Osteoblast (primary cell): ENCODE data around the gene FLT1. TPM values are rescaled to one million over a fixed set of nuclear protein-coding genes. Genes with fewer than 3 reads are reported as not detected.

Source experiments
- DNase-seq: peaks from one replicate; pipeline ENCODE4 v3.0.0; 2011; ENCODE audit warnings: low spot score, mixed read lengths; ENCODE audit not compliant: insufficient read length; ENCODE audit errors: missing footprints
- H2AFZ ChIP-seq: 2 replicates; pipeline ENCODE4 v1.6.0; 2011; ENCODE audit warnings: mild to moderate bottlenecking, low read length
- H3K27ac ChIP-seq: 2 replicates; pipeline ENCODE4 v1.5.1; 2011; ENCODE audit warnings: mild to moderate bottlenecking, low read depth, low read length, moderate library complexity
- H3K27me3 ChIP-seq: 2 replicates; pipeline ENCODE4 v1.6.0; 2012; ENCODE audit warnings: mild to moderate bottlenecking, control low read depth, inconsistent platforms, low read length, moderate library complexity; ENCODE audit not compliant: insufficient read depth
- H3K36me3 ChIP-seq: 2 replicates; pipeline ENCODE4 v1.5.1; 2011; ENCODE audit warnings: mild to moderate bottlenecking, low read length, control low read depth, moderate library complexity; ENCODE audit not compliant: insufficient read depth
- H3K4me1 ChIP-seq: 2 replicates; pipeline ENCODE4 v1.5.1; 2011; ENCODE audit warnings: mild to moderate bottlenecking, low read length, control low read depth, moderate library complexity; ENCODE audit not compliant: insufficient read depth
- H3K4me2 ChIP-seq: 2 replicates; pipeline ENCODE4 v1.6.0; 2011; ENCODE audit warnings: mild to moderate bottlenecking, low read length; ENCODE audit not compliant: insufficient read depth
- H3K4me3 ChIP-seq: fragments of 200-600 bp; sonication (generic); 3 replicates; pipeline ENCODE4 v1.5.1; 2012; ENCODE audit warnings: mild to moderate bottlenecking, low read length, inconsistent platforms; ENCODE audit not compliant: insufficient read depth
- H3K79me2 ChIP-seq: 2 replicates; pipeline ENCODE4 v1.6.0; 2012; ENCODE audit warnings: mild to moderate bottlenecking, low read length, control low read depth, inconsistent platforms; ENCODE audit not compliant: insufficient read depth
- H3K9me3 ChIP-seq: 2 replicates; pipeline ENCODE4 v1.5.1; 2011; ENCODE audit warnings: low read depth, low read length, control low read depth
- H4K20me1 ChIP-seq: 2 replicates; pipeline ENCODE4 v1.6.0; 2012; ENCODE audit warnings: mild to moderate bottlenecking, low read length, control low read depth; ENCODE audit not compliant: insufficient read depth
- total RNA-seq: library from RNA; depleted of rRNA; stranded (reverse); fragments of >200 nt; gene quantifications from 2 replicates; pipeline ENCODE4 v1.2.3, GENCODE V29; 2012
- TF ChIP-seq, protein P1 (sequence below): IDR thresholded peaks from 2 replicates; pipeline ENCODE4 v1.5.1; 2011; ENCODE audit warnings: mild to moderate bottlenecking, low read depth, low read length, moderate library complexity; ENCODE audit errors: extremely low read depth

The FLT1 gene
- total RNA-seq, 1 donor = not detected

- H3K4me1 ChIP-seq = peaks cover 19% of the 10 kb centered on the region
- no peaks in the 10 kb centered on the region for H3K9me3 ChIP-seq
- no peak overlapping the region for H3K4me2 ChIP-seq
- no peaks in the 10 kb centered on the region for H4K20me1 ChIP-seq
- H3K4me3 ChIP-seq = no peak overlapping the region
- H3K27me3 ChIP-seq = no peaks in the 10 kb centered on the region
- H2AFZ ChIP-seq = peak overlapping the region; percentile 67
- H3K79me2 ChIP-seq = no peaks in the 10 kb centered on the region
- peak; percentile 86 for DNase-seq
- no peaks in the 10 kb centered on the region for H3K36me3 ChIP-seq
- peak overlapping the region; percentile 86 for H3K27ac ChIP-seq
- TF ChIP-seq, protein P1, sequence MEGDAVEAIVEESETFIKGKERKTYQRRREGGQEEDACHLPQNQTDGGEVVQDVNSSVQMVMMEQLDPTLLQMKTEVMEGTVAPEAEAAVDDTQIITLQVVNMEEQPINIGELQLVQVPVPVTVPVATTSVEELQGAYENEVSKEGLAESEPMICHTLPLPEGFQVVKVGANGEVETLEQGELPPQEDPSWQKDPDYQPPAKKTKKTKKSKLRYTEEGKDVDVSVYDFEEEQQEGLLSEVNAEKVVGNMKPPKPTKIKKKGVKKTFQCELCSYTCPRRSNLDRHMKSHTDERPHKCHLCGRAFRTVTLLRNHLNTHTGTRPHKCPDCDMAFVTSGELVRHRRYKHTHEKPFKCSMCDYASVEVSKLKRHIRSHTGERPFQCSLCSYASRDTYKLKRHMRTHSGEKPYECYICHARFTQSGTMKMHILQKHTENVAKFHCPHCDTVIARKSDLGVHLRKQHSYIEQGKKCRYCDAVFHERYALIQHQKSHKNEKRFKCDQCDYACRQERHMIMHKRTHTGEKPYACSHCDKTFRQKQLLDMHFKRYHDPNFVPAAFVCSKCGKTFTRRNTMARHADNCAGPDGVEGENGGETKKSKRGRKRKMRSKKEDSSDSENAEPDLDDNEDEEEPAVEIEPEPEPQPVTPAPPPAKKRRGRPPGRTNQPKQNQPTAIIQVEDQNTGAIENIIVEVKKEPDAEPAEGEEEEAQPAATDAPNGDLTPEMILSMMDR = no peak
Observed at GRCh38 chr13:28355822-28356371, 139.0 kb downstream of the FLT1 start.

DNA sequence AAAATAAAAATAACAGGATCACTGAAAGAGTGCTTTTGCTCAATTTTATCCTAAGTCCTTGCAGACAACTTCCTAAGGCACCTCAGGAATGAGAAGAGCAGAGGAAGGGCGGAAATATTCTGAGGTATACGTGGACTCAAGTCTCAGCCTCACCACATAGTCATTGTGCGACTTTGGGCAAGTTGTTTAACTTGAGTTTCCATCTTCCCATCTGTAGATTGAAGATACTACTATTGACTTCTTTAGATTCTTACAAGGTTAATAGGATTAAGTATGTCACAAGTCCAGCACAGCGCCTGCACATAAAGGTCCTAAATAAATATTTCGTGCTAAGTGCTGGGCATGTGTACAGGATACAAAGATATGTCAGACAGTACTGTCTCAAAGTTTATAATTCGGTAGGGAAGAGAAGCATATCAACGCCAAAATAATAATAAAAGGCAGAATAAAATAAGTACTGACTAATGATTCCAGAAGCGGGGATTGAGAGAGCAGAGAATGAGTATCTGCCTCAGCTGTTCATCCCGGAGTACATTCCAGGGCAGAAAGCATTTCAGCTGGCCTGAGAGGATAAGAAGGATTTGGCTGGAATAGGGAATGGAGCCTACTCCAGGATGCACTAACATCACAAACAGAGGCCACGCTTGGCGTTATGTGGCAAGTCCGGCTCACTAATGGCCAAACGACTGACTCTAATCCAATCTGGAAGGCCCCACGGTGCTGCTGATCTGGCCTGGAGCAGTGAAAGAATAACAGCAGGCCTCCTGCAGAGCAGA lies 139.7 kb downstream of the FLT1 start:
- peak overlapping the region; percentile 67 for H2AFZ ChIP-seq
- no peak overlapping the region for H3K4me3 ChIP-seq
- H3K4me2 ChIP-seq = no peak overlapping the region
- H3K9me3 ChIP-seq = no peaks in the 10 kb centered on the region
- DNase-seq = no peak
- no peaks in the 10 kb centered on the region for H4K20me1 ChIP-seq
- TF ChIP-seq, protein P1 = no peak
- H3K27ac ChIP-seq = peak overlapping the region; percentile 86
- H3K27me3 ChIP-seq = no peaks in the 10 kb centered on the region
- no peaks in the 10 kb centered on the region for H3K79me2 ChIP-seq
- H3K36me3 ChIP-seq = no peaks in the 10 kb centered on the region
- H3K4me1 ChIP-seq = peaks cover 19% of the 10 kb centered on the region

GRCh38 chr13:28353679-28354078 lies 141.2 kb downstream of the FLT1 start:
- H3K4me2 ChIP-seq = no peak overlapping the region
- H3K4me3 ChIP-seq = no peak overlapping the region
- H3K79me2 ChIP-seq = no peaks in the 10 kb centered on the region
- H3K27ac ChIP-seq = no peak overlapping the region
- no peaks in the 10 kb centered on the region for H3K27me3 ChIP-seq
- TF ChIP-seq, protein P1 = no peak
- no peaks in the 10 kb centered on the region for H3K36me3 ChIP-seq
- H4K20me1 ChIP-seq = no peaks in the 10 kb centered on the region
- H3K9me3 ChIP-seq = no peaks in the 10 kb centered on the region
- peaks cover 19% of the 10 kb centered on the region for H3K4me1 ChIP-seq
- H2AFZ ChIP-seq = no peak overlapping the region
- DNase-seq = no peak

DNA sequence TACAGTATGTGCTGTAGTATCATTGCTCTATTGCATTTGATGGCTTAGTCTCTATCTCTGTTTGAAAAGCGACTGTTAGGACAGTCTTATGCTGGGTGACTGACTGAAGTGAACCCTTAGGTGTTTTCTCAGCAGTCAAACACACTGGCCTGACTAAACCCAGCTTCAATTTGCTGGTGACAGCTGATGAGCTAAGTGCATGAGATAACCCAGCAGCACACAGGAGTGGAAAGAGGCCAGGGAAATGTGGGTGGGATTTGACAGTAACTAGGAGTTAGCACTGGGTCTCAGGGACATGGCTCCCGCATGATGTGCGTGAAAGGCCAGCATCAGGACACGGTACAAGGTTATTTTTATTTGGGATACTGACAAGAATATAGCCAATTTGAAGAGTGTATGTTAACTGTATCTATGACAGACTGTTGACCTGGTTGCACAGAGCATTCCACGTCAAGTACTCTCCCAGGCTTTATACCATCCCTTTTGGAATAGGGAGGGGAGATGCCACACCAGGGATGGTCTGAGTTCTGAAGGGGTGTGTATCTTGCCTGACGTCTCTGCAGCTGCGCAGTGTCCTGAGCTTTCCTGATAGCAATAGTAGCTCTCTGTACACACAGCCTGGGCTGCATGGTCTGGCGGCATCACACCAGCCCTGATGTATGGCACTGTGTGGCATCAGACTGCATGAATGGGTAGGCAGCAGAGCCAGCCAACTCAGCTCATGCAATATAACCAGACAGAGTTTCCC lies 144.8 kb downstream of the FLT1 start:
- Histone ChIP-seq H3K4me1 (peaks cover 12% of the 10 kb centered on the region), H3K4me2 (no peak overlapping the region), H3K36me3 (no peaks in the 10 kb centered on the region), H3K9me3 (no peaks in the 10 kb centered on the region), H4K20me1 (no peaks in the 10 kb centered on the region), H3K27me3 (no peaks in the 10 kb centered on the region), H3K27ac (no peak overlapping the region), H3K4me3 (no peak overlapping the region), H2AFZ (no peak overlapping the region), H3K79me2 (no peaks in the 10 kb centered on the region)
- TF ChIP-seq, protein P1 = no peak
- DNase-seq = no peak
